ENCODE data around the gene ZFYVE16. TPM values are rescaled to one million over a fixed set of nuclear protein-coding genes. Genes with fewer than 3 reads are reported as not detected.
A peak's percentile ranks its signal among the peaks of the same experiment; 100 is the strongest.

ZFYVE16 gene
- total RNA-seq, 1 experiment from 2014 or later = 21.9 TPM

DNA sequence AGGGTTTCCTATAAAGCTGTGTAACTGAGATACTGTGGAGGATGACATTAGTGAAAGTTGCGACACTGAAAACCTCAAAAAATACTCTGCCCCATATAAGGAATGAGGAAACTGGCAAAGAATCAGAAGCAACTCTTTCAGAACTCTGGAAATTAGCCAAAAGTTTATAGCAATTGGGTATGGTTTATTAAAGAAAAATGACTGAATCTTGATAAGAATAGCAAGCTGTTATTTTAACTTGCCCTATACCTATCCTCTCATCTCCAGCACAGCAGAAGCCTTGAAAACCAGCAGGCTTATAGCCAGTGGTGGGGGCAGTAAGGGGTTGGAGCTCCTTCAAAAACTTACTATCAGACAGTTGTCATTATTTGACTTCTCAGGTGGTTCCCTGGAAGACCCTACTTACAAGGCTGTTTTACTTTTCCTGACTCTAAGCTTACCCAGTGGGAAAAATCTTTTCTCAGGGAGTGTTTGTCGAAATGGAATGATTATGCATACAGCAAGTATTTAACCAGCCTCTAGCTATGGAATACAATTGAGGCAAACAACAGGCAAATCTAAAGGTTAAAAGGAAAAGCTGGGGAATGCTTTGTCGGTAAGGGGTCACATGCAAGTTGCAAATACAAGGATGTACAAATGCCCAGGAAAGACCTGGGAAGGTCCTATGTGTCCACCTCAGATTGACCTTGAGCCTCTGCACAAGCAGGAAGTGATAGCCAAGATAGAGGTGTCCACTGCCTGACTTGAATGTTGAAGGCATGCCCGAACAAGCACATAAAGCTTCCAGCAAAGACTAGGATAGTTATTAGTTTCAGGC is 59.0 kb downstream of the ZFYVE16 start:
- Histone ChIP-seq H4K91ac (ENCODE audit: insufficient read length, low read depth, low read length) (no peak overlapping the region), H3K4me1 (ENCODE audit: insufficient read depth, low read length) (no peaks in the 10 kb centered on the region), H4K8ac (replicated peaks; ENCODE audit: insufficient read length, low read depth, low read length) (no peak overlapping the region), H2AFZ (ENCODE audit: low read length) (no peak overlapping the region), H4K20me1 (ENCODE audit: control insufficient read depth, insufficient read depth, insufficient read length) (no peaks in the 10 kb centered on the region), H3K14ac (ENCODE audit: insufficient read depth, low read length) (no peak overlapping the region), H3K23me2 (ENCODE audit: insufficient read length, low read depth, low read length, poor library complexity, severe bottlenecking) (no peaks in the 10 kb centered on the region), H3K27me3 (ENCODE audit: insufficient read depth, low read length) (no peaks in the 10 kb centered on the region), H2AK5ac (ENCODE audit: insufficient read length, low read length) (no peak overlapping the region), H2BK20ac (ENCODE audit: low read depth, low read length, poor library complexity, severe bottlenecking) (no peak overlapping the region), H3K56ac (ENCODE audit: insufficient read length, low read depth, low read length) (no peak overlapping the region), H2BK120ac (ENCODE audit: low read depth, low read length, poor library complexity, severe bottlenecking) (no peak overlapping the region), H4K5ac (ENCODE audit: insufficient read length, low read depth, low read length) (no peak overlapping the region), H2BK5ac (ENCODE audit: insufficient read length, low read length) (no peak overlapping the region), H3K4ac (ENCODE audit: low read depth, low read length) (no peak overlapping the region), H3K23ac (ENCODE audit: insufficient read length, low read depth, low read length) (no peak overlapping the region), H2BK15ac (ENCODE audit: low read depth, low read length) (no peak overlapping the region), H3K79me1 (ENCODE audit: insufficient read depth, low read depth, low read length, poor library complexity, severe bottlenecking) (no peaks in the 10 kb centered on the region), H3K79me2 (ENCODE audit: insufficient read depth, low read length) (no peaks in the 10 kb centered on the region), H3T11ph (ENCODE audit: low read length) (no peak overlapping the region), H3K9me3 (ENCODE audit: control insufficient read depth, low read depth, low read length) (peaks cover 15% of the 10 kb centered on the region), H3K4me2 (ENCODE audit: insufficient read depth, insufficient read length, low read length) (no peak overlapping the region), H3K27ac (ENCODE audit: insufficient read length, low read depth, low read length) (no peak overlapping the region), H2BK12ac (ENCODE audit: insufficient read length, low read depth, low read length) (no peak overlapping the region), H3K9ac (ENCODE audit: extremely low read depth, insufficient read length, low read length) (no peak overlapping the region), H3K18ac (ENCODE audit: insufficient read length, low read depth, low read length) (no peak overlapping the region)
- DNase-seq = no peak
- peaks cover 0 to 16% of the 10 kb centered on the region in 2 experiments; a peak in 2 of 4 replicates for H3K4me1 Mint-ChIP-seq
- H3K27me3 Mint-ChIP-seq (ENCODE audit: low read depth) = peaks cover 1% of the 10 kb centered on the region; the same call in 1 of the 2 replicates
- H3K9me3 Mint-ChIP-seq = peaks cover 37 to 44% of the 10 kb centered on the region in 2 experiments
- H3K4me3 Mint-ChIP-seq = no peak overlapping the region
- TF ChIP-seq, protein P1, sequence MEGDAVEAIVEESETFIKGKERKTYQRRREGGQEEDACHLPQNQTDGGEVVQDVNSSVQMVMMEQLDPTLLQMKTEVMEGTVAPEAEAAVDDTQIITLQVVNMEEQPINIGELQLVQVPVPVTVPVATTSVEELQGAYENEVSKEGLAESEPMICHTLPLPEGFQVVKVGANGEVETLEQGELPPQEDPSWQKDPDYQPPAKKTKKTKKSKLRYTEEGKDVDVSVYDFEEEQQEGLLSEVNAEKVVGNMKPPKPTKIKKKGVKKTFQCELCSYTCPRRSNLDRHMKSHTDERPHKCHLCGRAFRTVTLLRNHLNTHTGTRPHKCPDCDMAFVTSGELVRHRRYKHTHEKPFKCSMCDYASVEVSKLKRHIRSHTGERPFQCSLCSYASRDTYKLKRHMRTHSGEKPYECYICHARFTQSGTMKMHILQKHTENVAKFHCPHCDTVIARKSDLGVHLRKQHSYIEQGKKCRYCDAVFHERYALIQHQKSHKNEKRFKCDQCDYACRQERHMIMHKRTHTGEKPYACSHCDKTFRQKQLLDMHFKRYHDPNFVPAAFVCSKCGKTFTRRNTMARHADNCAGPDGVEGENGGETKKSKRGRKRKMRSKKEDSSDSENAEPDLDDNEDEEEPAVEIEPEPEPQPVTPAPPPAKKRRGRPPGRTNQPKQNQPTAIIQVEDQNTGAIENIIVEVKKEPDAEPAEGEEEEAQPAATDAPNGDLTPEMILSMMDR (conservative IDR thresholded peaks at IDR 0.05) = no peak
- peaks cover 60 to 77% (median 74%) of the 10 kb centered on the region in 3 experiments for H3K36me3 Mint-ChIP-seq (ENCODE audit: insufficient read depth in 1 of 3, low read depth in 3 of 3)
- peak overlapping the region in 2 of 3 experiments; percentile 5 to 85; a peak in 2 of 7 replicates for H3K27ac Mint-ChIP-seq
- no CpG with 5 or more reads among the region's 4 CpGs for WGBS (ENCODE audit: extremely low coverage, insufficient read length, low lambda C conversion rate)

Data from H9 (cell line).